Tibial nerve (tissue), 4 donors: ENCODE data around the gene SPEN.

Experiments used
- CTCF ChIP-seq, 5 experiments: fragments of 200-600 bp in 3 of 5; fragments of 450-650 bp in 2 of 5; sonication (generic) in 3 of 5; IDR thresholded peaks; one replicate each; pipeline ENCODE4 v1.5.1; 2016 to 2019; ENCODE audit warnings: antibody characterized with exemption in 5 of 5, mild to moderate bottlenecking in 3 of 5, moderate library complexity in 2 of 5
- EP300 ChIP-seq, 2 donors: sonication (generic); formaldehyde crosslinking; IDR thresholded peaks; one replicate each; pipeline ENCODE4 v1.6.1; 2017; ENCODE audit warnings: antibody characterized with exemption in 2 of 2, mild to moderate bottlenecking in 1 of 2
- POLR2A ChIP-seq, 2 donors: fragments of 450-650 bp; IDR thresholded peaks; one replicate each; pipeline ENCODE4 v1.6.1; 2017; ENCODE audit warnings: antibody characterized with exemption in 2 of 2, mild to moderate bottlenecking in 2 of 2, moderate library complexity in 2 of 2

DNA sequence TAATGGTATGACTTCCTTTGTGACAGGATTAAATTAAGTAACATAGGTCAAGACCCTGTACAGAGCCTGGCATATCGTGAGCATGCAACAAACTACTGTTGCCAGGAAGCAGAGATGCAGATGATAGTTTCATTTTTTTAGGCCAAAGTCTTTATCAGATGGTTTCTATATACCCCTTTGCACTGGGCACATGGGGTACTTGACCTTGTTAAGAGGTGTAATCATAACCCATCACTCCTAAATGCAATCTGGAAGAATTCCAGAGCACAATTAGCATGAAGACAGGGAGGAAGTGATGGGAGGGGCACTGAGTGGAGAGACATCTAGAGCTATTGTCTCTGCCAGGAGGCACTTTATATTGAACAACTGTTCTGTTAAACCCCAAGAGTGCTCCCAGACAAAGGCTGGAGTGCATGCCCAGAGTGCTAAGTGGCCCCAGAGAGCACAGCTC is 106.3 kb downstream of the SPEN start:
- TF ChIP-seq CTCF (IDR thresholded peaks at IDR 0.05) (no peak), EP300 (IDR thresholded peaks at IDR 0.05) (no peak), POLR2A (IDR thresholded peaks at IDR 0.05) (no peak)
